Measurements from ENCODE around the gene UNC13D. TPM values are rescaled to one million over a fixed set of nuclear protein-coding genes. Genes with fewer than 3 reads are reported as not detected.
A peak's percentile ranks its signal among the peaks of the same experiment; 100 is the strongest.

UNC13D gene
- total RNA-seq, 1 experiment from 2014 or later, result 104 TPM

DNA sequence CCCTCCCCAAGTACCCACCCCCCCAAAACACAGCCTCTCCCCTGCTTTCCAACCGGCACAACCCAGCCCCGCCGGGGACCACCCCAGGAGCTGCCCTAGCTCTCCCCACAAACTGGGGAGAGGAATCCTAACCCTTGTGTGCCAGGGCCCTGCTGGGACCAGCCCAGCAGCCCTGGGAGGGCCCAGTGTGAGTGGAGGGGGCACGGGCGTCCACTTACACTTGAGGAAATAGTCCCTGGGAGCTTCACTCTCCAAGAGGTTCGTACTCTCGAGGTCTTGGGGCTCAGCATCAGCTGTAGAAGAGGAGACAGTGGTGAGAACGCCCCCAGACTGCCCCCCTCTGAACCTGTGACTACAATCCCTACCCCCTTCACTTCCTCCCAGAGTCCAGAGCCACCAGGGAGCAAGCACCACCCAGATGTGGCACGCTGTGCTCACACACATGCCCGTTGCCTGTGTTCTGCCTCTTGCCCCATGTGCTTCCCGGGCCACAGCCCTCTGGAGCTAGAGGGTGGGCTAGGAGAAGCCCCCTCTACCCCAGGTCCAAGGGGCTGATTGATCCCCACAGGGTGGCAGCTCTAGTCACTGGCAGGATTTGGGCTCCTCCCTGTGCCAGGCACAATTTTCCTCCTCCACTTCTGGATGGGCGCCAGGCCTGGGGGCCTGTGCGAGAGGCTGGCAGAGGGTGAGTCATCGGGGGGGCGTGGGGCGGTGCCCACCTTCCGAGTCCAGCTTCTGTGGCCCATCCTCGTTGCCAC, 31.2 kb upstream of the UNC13D start:
- Mint-ChIP-seq H3K27ac (ENCODE audit: unreplicated experiment) (peak overlapping the region; percentile 83), H3K27me3 (ENCODE audit: unreplicated experiment) (no peaks in the 10 kb centered on the region), H3K36me3 (ENCODE audit: insufficient read depth, unreplicated experiment) (peaks cover 71% of the 10 kb centered on the region), H3K9me3 (ENCODE audit: low read depth, unreplicated experiment) (no peaks in the 10 kb centered on the region), H3K4me3 (ENCODE audit: low read depth, unreplicated experiment) (peak overlapping the region; percentile 87), H3K4me1 (ENCODE audit: low read depth, unreplicated experiment) (peaks cover 24% of the 10 kb centered on the region)
- intact Hi-C loops (cut with micrococcal nuclease; ENCODE audit: unreplicated experiment), result loop anchor here (5.0 kb wide), 1 partner anchor 93 kb away; the partner anchor contains the start of gene UNK
- BruUV-seq (replicated peaks), result no TSS peak
- CTCF ChIA-PET, result interaction anchor here (0.6 to 1.9 kb wide), 7 partner anchors 10 to 30 kb away, joined by 3 to 23 read pairs (median 7); partner anchors contain the start of genes MRPL38, TRIM65 and WBP2
- TF ChIP-seq, protein P1, sequence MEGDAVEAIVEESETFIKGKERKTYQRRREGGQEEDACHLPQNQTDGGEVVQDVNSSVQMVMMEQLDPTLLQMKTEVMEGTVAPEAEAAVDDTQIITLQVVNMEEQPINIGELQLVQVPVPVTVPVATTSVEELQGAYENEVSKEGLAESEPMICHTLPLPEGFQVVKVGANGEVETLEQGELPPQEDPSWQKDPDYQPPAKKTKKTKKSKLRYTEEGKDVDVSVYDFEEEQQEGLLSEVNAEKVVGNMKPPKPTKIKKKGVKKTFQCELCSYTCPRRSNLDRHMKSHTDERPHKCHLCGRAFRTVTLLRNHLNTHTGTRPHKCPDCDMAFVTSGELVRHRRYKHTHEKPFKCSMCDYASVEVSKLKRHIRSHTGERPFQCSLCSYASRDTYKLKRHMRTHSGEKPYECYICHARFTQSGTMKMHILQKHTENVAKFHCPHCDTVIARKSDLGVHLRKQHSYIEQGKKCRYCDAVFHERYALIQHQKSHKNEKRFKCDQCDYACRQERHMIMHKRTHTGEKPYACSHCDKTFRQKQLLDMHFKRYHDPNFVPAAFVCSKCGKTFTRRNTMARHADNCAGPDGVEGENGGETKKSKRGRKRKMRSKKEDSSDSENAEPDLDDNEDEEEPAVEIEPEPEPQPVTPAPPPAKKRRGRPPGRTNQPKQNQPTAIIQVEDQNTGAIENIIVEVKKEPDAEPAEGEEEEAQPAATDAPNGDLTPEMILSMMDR (IDR thresholded peaks at IDR 0.05; ENCODE audit: unreplicated experiment), result no peak
- peak; percentile 76 for DNase-seq

- intact Hi-C loops (cut with micrococcal nuclease; ENCODE audit: unreplicated experiment), result loop anchor here (5.0 kb wide), 1 partner anchor 92 kb away; the partner anchor contains the start of gene UNK
- Mint-ChIP-seq H3K36me3 (ENCODE audit: insufficient read depth, unreplicated experiment) (peaks cover 71% of the 10 kb centered on the region), H3K27ac (ENCODE audit: unreplicated experiment) (peak overlapping the region; percentile 83), H3K4me3 (ENCODE audit: low read depth, unreplicated experiment) (no peak overlapping the region), H3K9me3 (ENCODE audit: low read depth, unreplicated experiment) (no peaks in the 10 kb centered on the region), H3K4me1 (ENCODE audit: low read depth, unreplicated experiment) (peaks cover 26% of the 10 kb centered on the region), H3K27me3 (ENCODE audit: unreplicated experiment) (no peaks in the 10 kb centered on the region)
- CTCF ChIA-PET, result interaction anchor here (1.9 kb wide), 1 partner anchor 22 kb away, joined by 7 read pairs; the partner anchor contains the start of gene TRIM65
- TF ChIP-seq, protein P1 (IDR thresholded peaks at IDR 0.05; ENCODE audit: unreplicated experiment), result no peak
- BruUV-seq (replicated peaks), result no TSS peak
- DNase-seq, result no peak
These were observed 30.3 kb upstream of the UNC13D start for GRCh38 chr17:75874323-75875181.

GRCh38 chr17:75873587-75874322, 29.6 kb upstream of the UNC13D start:
- Mint-ChIP-seq H3K27ac (ENCODE audit: unreplicated experiment) (no peak overlapping the region), H3K4me1 (ENCODE audit: low read depth, unreplicated experiment) (peaks cover 34% of the 10 kb centered on the region), H3K27me3 (ENCODE audit: unreplicated experiment) (no peaks in the 10 kb centered on the region), H3K4me3 (ENCODE audit: low read depth, unreplicated experiment) (no peak overlapping the region), H3K9me3 (ENCODE audit: low read depth, unreplicated experiment) (no peaks in the 10 kb centered on the region), H3K36me3 (ENCODE audit: insufficient read depth, unreplicated experiment) (peaks cover 65% of the 10 kb centered on the region)
- CTCF ChIA-PET, result no interaction called here
- DNase-seq, result no peak
- TF ChIP-seq, protein P1 (IDR thresholded peaks at IDR 0.05; ENCODE audit: unreplicated experiment), result no peak
- no TSS peak for BruUV-seq (replicated peaks)
- intact Hi-C loops (cut with micrococcal nuclease; ENCODE audit: unreplicated experiment), result no loop called here

All from Calu3 (cell line).